T-helper 1 cell treated with Interleukin-12 subunit alpha and Interleukin-12 subunit beta and Interleukin-4 antibody, amounts not matched to agents 30 μg/mL and 1 μg/mL, for 36 hours (primary cell): ENCODE measurements around the gene GNAL.

ENCODE experiments used
- H3K27ac Mint-ChIP-seq: one replicate; pipeline ENCODE4 v1.8.0; 2021; ENCODE audit warnings: mild to moderate bottlenecking, mixed read lengths
- H3K27me3 Mint-ChIP-seq: one replicate; pipeline ENCODE4 v1.8.0; 2021; ENCODE audit warnings: low read depth, mixed read lengths
- H3K36me3 Mint-ChIP-seq: one replicate; pipeline ENCODE4 v1.8.0; 2021; ENCODE audit warnings: low read depth, mixed read lengths
- H3K4me1 Mint-ChIP-seq: one replicate; pipeline ENCODE4 v1.8.0; 2021; ENCODE audit warnings: low read depth, mixed read lengths
- H3K4me3 Mint-ChIP-seq: one replicate; pipeline ENCODE4 v1.8.0; 2021; ENCODE audit warnings: mild to moderate bottlenecking, moderate library complexity, mixed read lengths
- H3K9me3 Mint-ChIP-seq: one replicate; pipeline ENCODE4 v1.8.0; 2021; ENCODE audit warnings: mixed read lengths

The GNAL gene

DNA sequence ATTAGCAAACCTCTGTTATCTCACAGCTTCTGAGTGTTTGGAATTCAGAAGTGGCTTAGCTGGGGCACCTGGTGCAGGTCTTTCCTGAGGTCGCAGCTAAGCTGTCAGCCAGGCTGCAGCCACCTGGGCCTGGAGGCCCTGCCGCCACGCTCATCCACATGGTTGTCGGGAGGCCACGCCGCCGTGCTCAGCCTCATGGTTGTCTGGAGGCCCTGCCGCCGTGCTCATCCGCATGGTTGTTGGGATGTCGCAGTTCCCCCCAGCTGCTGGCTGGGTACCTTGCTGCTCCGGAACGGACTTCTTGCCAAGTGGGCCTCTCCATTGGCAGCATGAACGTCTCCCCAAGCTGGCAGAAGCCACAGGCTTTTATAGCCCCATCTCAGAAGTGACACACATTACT is 243.3 kb downstream of the GNAL start:
- Mint-ChIP-seq H3K9me3 (no peaks in the 10 kb centered on the region), H3K4me1 (no peaks in the 10 kb centered on the region), H3K27ac (no peak overlapping the region), H3K4me3 (no peak overlapping the region), H3K27me3 (no peaks in the 10 kb centered on the region), H3K36me3 (no peaks in the 10 kb centered on the region)
